ENCODE measurements around the gene COL17A1. TPM values are rescaled to one million over a fixed set of nuclear protein-coding genes. Genes with fewer than 3 reads are reported as not detected.

The COL17A1 gene
- total RNA-seq, 1 experiment from 2014 or later, result not detected

DNA sequence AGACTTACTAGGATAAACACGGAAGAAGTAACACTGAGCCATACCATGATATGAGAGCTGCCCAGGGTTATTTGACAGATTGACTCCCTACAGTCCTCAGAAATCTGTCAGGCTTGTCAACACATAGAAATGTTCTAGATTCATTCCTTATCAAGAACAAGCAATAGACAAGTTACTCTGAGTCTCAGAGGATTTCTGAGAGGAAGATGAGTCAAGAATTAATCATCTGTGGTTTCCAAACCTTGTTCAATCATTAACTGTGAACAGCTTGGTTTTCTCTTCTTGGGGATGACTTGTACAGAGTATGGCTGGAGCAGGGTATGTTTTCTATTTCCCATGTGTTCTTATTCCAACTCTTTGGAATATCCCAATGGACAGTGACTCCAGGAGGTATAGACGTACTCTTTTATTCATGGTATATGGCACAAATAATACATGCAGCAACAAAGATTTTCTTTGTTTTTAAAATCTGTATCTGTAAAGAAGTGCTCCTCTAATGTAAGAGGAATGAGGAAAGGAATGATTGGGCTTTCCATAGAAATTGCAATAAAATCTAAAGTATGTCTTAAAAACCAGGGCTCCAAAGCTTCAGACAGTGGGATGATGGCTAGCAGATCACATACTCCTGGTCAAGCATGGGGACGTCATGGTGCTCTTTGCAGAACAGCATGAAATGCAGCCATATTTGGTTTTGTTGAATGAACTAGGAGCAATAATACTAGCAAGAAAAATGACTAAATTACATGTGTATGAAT is 24.4 kb upstream of the COL17A1 start:
- CTCF ChIA-PET, result no interaction called here
- peak; percentile 18 for DNase-seq (ENCODE audit: low spot score)
- no TSS peak for BruUV-seq (replicated peaks)
- H3K9me3 ChIP-seq (ENCODE audit: low read depth, low read length, poor library complexity, severe bottlenecking), result no peaks in the 10 kb centered on the region
- H3K36me3 ChIP-seq (ENCODE audit: insufficient read depth, low read length, poor library complexity, severe bottlenecking), result no peaks in the 10 kb centered on the region
- H3K4me3 ChIP-seq (ENCODE audit: low read depth, low read length, poor library complexity, severe bottlenecking), result no peak overlapping the region
- H3K27ac ChIP-seq (ENCODE audit: low read depth, low read length, poor library complexity, severe bottlenecking), result no peak overlapping the region
- TF ChIP-seq EZH2 (IDR thresholded peaks at IDR 0.05; ENCODE audit: borderline replicate concordance, low read depth, low read length, poor library complexity, severe bottlenecking) (no peak), CTCF (conservative IDR thresholded peaks at IDR 0.05; ENCODE audit: low read depth, low read length) (no peak)
- intact Hi-C loops (cut with micrococcal nuclease; ENCODE audit: unreplicated experiment), result no loop called here
- POLR2A ChIA-PET (ENCODE audit: low non-redundant PET), result no interaction called here
- no peaks in the 10 kb centered on the region for H3K4me1 ChIP-seq (ENCODE audit: insufficient read depth, low read length, poor library complexity, severe bottlenecking)
- no peaks in the 10 kb centered on the region for H3K27me3 ChIP-seq (replicated peaks; ENCODE audit: insufficient read depth, low read depth, low read length, poor library complexity)

DNA sequence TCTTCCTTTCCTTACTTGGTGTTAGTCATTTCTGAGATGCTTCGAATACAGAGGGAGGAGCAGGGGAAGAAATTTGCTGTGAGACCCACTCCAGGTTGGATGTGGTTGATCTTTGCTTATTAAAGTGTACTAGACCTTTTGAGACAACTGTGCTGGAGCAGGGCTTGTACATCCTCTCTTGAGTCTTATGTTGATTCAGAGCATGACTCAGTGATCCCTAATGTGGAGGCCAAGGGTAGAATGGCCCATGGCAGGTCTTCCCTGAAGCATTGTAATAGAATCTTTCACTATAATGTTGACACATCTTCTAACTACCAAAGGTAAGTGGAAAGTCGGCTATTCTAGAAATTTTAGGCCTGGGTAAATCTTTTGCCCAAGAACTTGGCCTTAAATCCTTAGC is 19.2 kb upstream of the COL17A1 start:
- H3K27ac ChIP-seq (ENCODE audit: low read depth, low read length, poor library complexity, severe bottlenecking), result no peak overlapping the region
- no peak for TF ChIP-seq CTCF (conservative IDR thresholded peaks at IDR 0.05; ENCODE audit: low read depth, low read length)
- no peak for TF ChIP-seq EZH2 (IDR thresholded peaks at IDR 0.05; ENCODE audit: borderline replicate concordance, low read depth, low read length, poor library complexity, severe bottlenecking)
- DNase-seq (ENCODE audit: low spot score), result no peak
- BruUV-seq (replicated peaks), result no TSS peak
- H3K4me3 ChIP-seq (ENCODE audit: low read depth, low read length, poor library complexity, severe bottlenecking), result no peak overlapping the region
- ChIA-PET POLR2A (ENCODE audit: low non-redundant PET) (no interaction called here), CTCF (no interaction called here)
- H3K4me1 ChIP-seq (ENCODE audit: insufficient read depth, low read length, poor library complexity, severe bottlenecking), result no peaks in the 10 kb centered on the region
- intact Hi-C loops (cut with micrococcal nuclease; ENCODE audit: unreplicated experiment), result no loop called here
- no peaks in the 10 kb centered on the region for H3K9me3 ChIP-seq (ENCODE audit: low read depth, low read length, poor library complexity, severe bottlenecking)
- no peaks in the 10 kb centered on the region for H3K36me3 ChIP-seq (ENCODE audit: insufficient read depth, low read length, poor library complexity, severe bottlenecking)
- H3K27me3 ChIP-seq (replicated peaks; ENCODE audit: insufficient read depth, low read depth, low read length, poor library complexity), result no peaks in the 10 kb centered on the region

- CTCF ChIA-PET, result no interaction called here
These were observed 18.7 kb upstream of the COL17A1 start for GRCh38 chr10:104104418-104104817.

More at GRCh38 chr10:104104418-104104817, 18.7 kb upstream of the COL17A1 start:
- no peak overlapping the region for H3K27ac ChIP-seq (ENCODE audit: low read depth, low read length, poor library complexity, severe bottlenecking)
- POLR2A ChIA-PET (ENCODE audit: low non-redundant PET), result no interaction called here
- intact Hi-C loops (cut with micrococcal nuclease; ENCODE audit: unreplicated experiment), result no loop called here
- H3K9me3 ChIP-seq (ENCODE audit: low read depth, low read length, poor library complexity, severe bottlenecking), result no peaks in the 10 kb centered on the region
- TF ChIP-seq EZH2 (IDR thresholded peaks at IDR 0.05; ENCODE audit: borderline replicate concordance, low read depth, low read length, poor library complexity, severe bottlenecking) (no peak), CTCF (conservative IDR thresholded peaks at IDR 0.05; ENCODE audit: low read depth, low read length) (no peak)
- H3K27me3 ChIP-seq (replicated peaks; ENCODE audit: insufficient read depth, low read depth, low read length, poor library complexity), result no peaks in the 10 kb centered on the region
- no peaks in the 10 kb centered on the region for H3K36me3 ChIP-seq (ENCODE audit: insufficient read depth, low read length, poor library complexity, severe bottlenecking)
- DNase-seq (ENCODE audit: low spot score), result no peak
- BruUV-seq (replicated peaks), result no TSS peak
- H3K4me1 ChIP-seq (ENCODE audit: insufficient read depth, low read length, poor library complexity, severe bottlenecking), result no peaks in the 10 kb centered on the region
- H3K4me3 ChIP-seq (ENCODE audit: low read depth, low read length, poor library complexity, severe bottlenecking), result no peak overlapping the region
